Measurements from ENCODE around the gene FLVCR2. TPM values are rescaled to one million over a fixed set of nuclear protein-coding genes. Genes with fewer than 3 reads are reported as not detected.

FLVCR2 gene
- total RNA-seq, 1 donor from 2014 or later: 11.7 TPM

- no peaks in the 10 kb centered on the region for H3K9me3 Mint-ChIP-seq
- ChIA-PET POLR2A (no interaction called here), CTCF (interaction anchor here (1.0 to 9.7 kb wide), 3 partner anchors 19 to 126 kb away, joined by 3 to 264 read pairs (median 3); partner anchors contain the start of genes ERG28 and TTLL5)
- ATAC-seq (ENCODE audit: low read depth): no peak
- no peaks in the 10 kb centered on the region for H3K36me3 Mint-ChIP-seq (ENCODE audit: low read depth)
- TF ChIP-seq CTCF (IDR thresholded peaks at IDR 0.05): no peak
- H3K27ac Mint-ChIP-seq: no peak overlapping the region
- H3K4me1 Mint-ChIP-seq: peaks cover 29% of the 10 kb centered on the region
- intact Hi-C loops (cut with micrococcal nuclease): loop anchor here (5.0 kb wide), 3 partner anchors 62 to 447 kb away; no protein-coding TSS in a partner anchor
- DNase-seq: no peak
- peak overlapping the region; percentile 89 for H3K4me3 Mint-ChIP-seq
- H3K27me3 Mint-ChIP-seq: peaks cover 3% of the 10 kb centered on the region
These were observed 981 bp downstream of the FLVCR2 start for GRCh38 chr14:75579338-75579864.

GRCh38 chr14:75579882-75580281, 1.5 kb downstream of the FLVCR2 start:
- ChIA-PET CTCF (interaction anchor here (9.7 kb wide), 1 partner anchor 75 kb away, joined by 264 read pairs; the partner anchor contains the start of genes ERG28 and TTLL5), POLR2A (no interaction called here)
- no peak for ATAC-seq (ENCODE audit: low read depth)
- DNase-seq: no peak
- no peak for TF ChIP-seq CTCF (IDR thresholded peaks at IDR 0.05)
- Mint-ChIP-seq H3K9me3 (no peaks in the 10 kb centered on the region), H3K4me3 (peak overlapping the region; percentile 89), H3K4me1 (peaks cover 29% of the 10 kb centered on the region), H3K27ac (no peak overlapping the region), H3K36me3 (ENCODE audit: low read depth) (no peaks in the 10 kb centered on the region), H3K27me3 (peaks cover 3% of the 10 kb centered on the region)
- intact Hi-C loops (cut with micrococcal nuclease): loop anchor here (5.0 kb wide), 3 partner anchors 63 to 448 kb away; no protein-coding TSS in a partner anchor

- ChIA-PET CTCF (no interaction called here), POLR2A (no interaction called here)
- H3K4me3 Mint-ChIP-seq: no peak overlapping the region
- H3K27ac Mint-ChIP-seq: no peak overlapping the region
- no peaks in the 10 kb centered on the region for H3K9me3 Mint-ChIP-seq
- TF ChIP-seq CTCF (IDR thresholded peaks at IDR 0.05): no peak
- H3K36me3 Mint-ChIP-seq (ENCODE audit: low read depth): no peaks in the 10 kb centered on the region
- peaks cover 5% of the 10 kb centered on the region for H3K4me1 Mint-ChIP-seq
- ATAC-seq (ENCODE audit: low read depth) (no peak), DNase-seq (no peak)
- H3K27me3 Mint-ChIP-seq: no peaks in the 10 kb centered on the region
- intact Hi-C loops (cut with micrococcal nuclease): no loop called here
These were observed 9.0 kb downstream of the FLVCR2 start for GRCh38 chr14:75587388-75587787.

- ATAC-seq (ENCODE audit: low read depth): no peak
- no peak overlapping the region for H3K27ac Mint-ChIP-seq
- intact Hi-C loops (cut with micrococcal nuclease): no loop called here
- POLR2A ChIA-PET: no interaction called here
- CTCF ChIA-PET: no interaction called here
- DNase-seq: no peak
- no peak for TF ChIP-seq CTCF (IDR thresholded peaks at IDR 0.05)
- H3K36me3 Mint-ChIP-seq (ENCODE audit: low read depth): no peaks in the 10 kb centered on the region
- H3K9me3 Mint-ChIP-seq: no peaks in the 10 kb centered on the region
- no peaks in the 10 kb centered on the region for H3K27me3 Mint-ChIP-seq
- H3K4me1 Mint-ChIP-seq: peaks cover 5% of the 10 kb centered on the region
- H3K4me3 Mint-ChIP-seq: no peak overlapping the region
These were observed 11.5 kb downstream of the FLVCR2 start for GRCh38 chr14:75589931-75590330.

GRCh38 chr14:75591331-75591946, 13.0 kb downstream of the FLVCR2 start:
- ATAC-seq (ENCODE audit: low read depth) (no peak), DNase-seq (no peak)
- Mint-ChIP-seq H3K27ac (no peak overlapping the region), H3K27me3 (no peaks in the 10 kb centered on the region), H3K36me3 (ENCODE audit: low read depth) (no peaks in the 10 kb centered on the region), H3K4me1 (peaks cover 5% of the 10 kb centered on the region), H3K4me3 (no peak overlapping the region), H3K9me3 (no peaks in the 10 kb centered on the region)
- intact Hi-C loops (cut with micrococcal nuclease): no loop called here
- ChIA-PET POLR2A (no interaction called here), CTCF (interaction anchor here (0.9 kb wide), 1 partner anchor 14 kb away, joined by 3 read pairs; no protein-coding TSS in a partner anchor)
- no peak for TF ChIP-seq CTCF (IDR thresholded peaks at IDR 0.05)
